HepG2 (cell line): ENCODE measurements around the gene CSTPP1. TPM values are rescaled to one million over a fixed set of nuclear protein-coding genes. Genes with fewer than 3 reads are reported as not detected.
"Not testable (repeated sequence)": the region's sequence is repeated elsewhere in the genome, so short reads cannot be mapped to it uniquely, and the experiment has no call there.

Source experiments
- ATAC-seq: fragments of 200-7000 bp; cut with Tn5 transposase; 3 replicates; pipeline ENCODE4 v1.9.1; 2020; ENCODE audit warnings: mild to moderate bottlenecking, moderate library complexity
- BruUV-seq: library from RNA; stranded (reverse); fragments of 400-500 nt; replicated peaks from 2 replicates; lab custom pipeline; 2021; lab: Mats Ljungman, UMichigan
- CTCF ChIA-PET: fragments of 300-600 bp; formaldehyde crosslinking; extraction: SDS; loops from one replicate; lab custom pipeline; 2021; ENCODE audit warnings: low total read pairs, inconsistent platforms, low intra/inter-chr PET ratio; lab: Yijun Ruan, JAX
- POLR2A ChIA-PET: fragments of 350-600 bp; sonication (Branson Sonifier 250); formaldehyde crosslinking; loops from one replicate; lab custom pipeline; 2020; ENCODE audit warnings: antibody characterized with exemption, inconsistent platforms; lab: Yijun Ruan, JAX
- DNase-seq: peaks from one replicate; pipeline ENCODE4 v3.0.0-alpha.2; 2015; ENCODE audit warnings: low spot score
- FAIRE-seq: peaks from 3 replicates; lab custom pipeline; 2011; peaks lifted over from hg19 to GRCh38; lab: Jason Lieb, UNC
- H2AFZ ChIP-seq: one replicate; pipeline ENCODE4 v1.6.1; 2011; ENCODE audit warnings: low read length, inconsistent platforms
- H3K27ac ChIP-seq: fragments of 300-600 bp; 3 replicates; pipeline ENCODE4 v1.8.0; 2011; ENCODE audit warnings: mixed run types, mild to moderate bottlenecking, mixed read lengths, low read length, inconsistent platforms; ENCODE audit not compliant: insufficient read depth; ENCODE audit errors: extremely low read length
- H3K27me3 ChIP-seq, 2 experiments: fragments of 200-600 bp in 1 of 2; 2 replicates in 1 of 2; 3 replicates in 1 of 2; pipeline versions ENCODE4 v1.6.0 to v1.8.0; 2011; ENCODE audit warnings: low read length in 2 of 2, mild to moderate bottlenecking in 2 of 2, moderate library complexity in 2 of 2, inconsistent platforms in 1 of 2; ENCODE audit not compliant: insufficient read depth in 2 of 2, control insufficient read depth in 1 of 2
- H3K36me3 ChIP-seq, 2 experiments: fragments of 200-600 bp in 1 of 2; replicated peaks in 1 of 2; 2 replicates in 1 of 2; 3 replicates in 1 of 2; pipeline versions ENCODE4 v1.5.1 to v1.8.0; 2011; ENCODE audit warnings: low read length in 2 of 2, inconsistent platforms in 1 of 2; ENCODE audit not compliant: insufficient read depth in 2 of 2, control insufficient read depth in 1 of 2
- H3K4me1 ChIP-seq: 2 replicates; pipeline ENCODE4 v1.5.1; 2012; ENCODE audit warnings: low read length, inconsistent platforms; ENCODE audit not compliant: insufficient read depth
- H3K4me2 ChIP-seq: 2 replicates; pipeline ENCODE4 v1.6.0; 2011; ENCODE audit warnings: low read depth, low read length, inconsistent platforms
- H3K4me3 ChIP-seq, 3 experiments: fragments of 200-600 bp in 1 of 3; sonication (generic), shearing (Covaris generic) in 1 of 3; replicated peaks in 1 of 3; 2 replicates each; pipeline ENCODE4 v1.5.1; 2011 to 2016; ENCODE audit warnings: low read length in 3 of 3, inconsistent platforms in 2 of 3, low read depth in 2 of 3, mild to moderate bottlenecking in 2 of 3, control low read depth in 1 of 3, mixed read lengths in 1 of 3; ENCODE audit not compliant: insufficient read depth in 1 of 3
- H3K79me2 ChIP-seq: one replicate; pipeline ENCODE4 v1.6.1; 2011; ENCODE audit warnings: low read length, inconsistent platforms; ENCODE audit not compliant: insufficient read depth
- H3K9ac ChIP-seq: 2 replicates; pipeline ENCODE4 v1.6.0; 2011; ENCODE audit warnings: mild to moderate bottlenecking, low read depth, low read length, inconsistent platforms; ENCODE audit not compliant: insufficient read depth
- H3K9me3 ChIP-seq: 2 replicates; pipeline ENCODE4 v1.5.1; 2012; ENCODE audit warnings: mild to moderate bottlenecking, low read length
- H4K20me1 ChIP-seq: 2 replicates; pipeline ENCODE4 v1.6.0; 2011; ENCODE audit warnings: inconsistent platforms, mild to moderate bottlenecking, low read length, moderate library complexity; ENCODE audit not compliant: insufficient read depth
- EZH2 ChIP-seq: conservative IDR thresholded peaks from 2 replicates; pipeline ENCODE4 v1.6.1; 2012; ENCODE audit warnings: mild to moderate bottlenecking, low read depth, low read length, moderate library complexity
- SALL1 ChIP-seq: sonication (generic); formaldehyde crosslinking; IDR thresholded peaks from 2 replicates; pipeline ENCODE4 v1.8.0; 2022; ENCODE audit warnings: mild to moderate bottlenecking, missing genetic modification reagents
- ZNF264 ChIP-seq: sonication (generic); formaldehyde crosslinking; IDR thresholded peaks from 2 replicates; pipeline ENCODE4 v1.4.0; 2020; ENCODE audit warnings: missing genetic modification reagents
- ZNF431 ChIP-seq: sonication (generic); formaldehyde crosslinking; IDR thresholded peaks from 2 replicates; pipeline ENCODE4 v1.9.0; 2022; ENCODE audit warnings: missing genetic modification reagents, low read depth, mild to moderate bottlenecking, borderline replicate concordance
- ZNF670 ChIP-seq: sonication (generic); formaldehyde crosslinking; IDR thresholded peaks from 2 replicates; pipeline ENCODE4 v1.8.0; 2022; ENCODE audit warnings: mild to moderate bottlenecking, missing genetic modification reagents, borderline replicate concordance
- ZSCAN29 ChIP-seq: sonication (generic); formaldehyde crosslinking; conservative IDR thresholded peaks from 2 replicates; pipeline ENCODE4 v1.4.0; 2020; ENCODE audit warnings: mild to moderate bottlenecking, missing genetic modification reagents
- WGBS: methylation state at CpG from one replicate; pipeline ENCODE4 v1.1.6; 2017; ENCODE audit warnings: low lambda C conversion rate; 5-methylcytosine and 5-hydroxymethylcytosine counted together
- in situ Hi-C: cut with HindIII; loops from 2 replicates; pipeline ENCODE4 v1.10.0; 2017; ENCODE audit warnings: low pct_unique_long_range_greater_than_20kb; ENCODE audit not compliant: extremely low pct_ligation_motif_present
- intact Hi-C: fragments of 100-400 bp; cut with micrococcal nuclease; formaldehyde crosslinking; loops from one replicate; pipeline ENCODE4 v1.10.0; 2022; ENCODE audit not compliant: unreplicated experiment
- polyA plus RNA-seq, 8 experiments: library from polyadenylated mRNA; depleted of rRNA in 3 of 8; stranded (reverse) in 7 of 8; unstranded in 1 of 8; fragments of >200 nt; fragmentation: Illumina TruSeq in 4 of 8; extraction: Trizol in 4 of 8; gene quantifications; 2 replicates each; pipeline versions ENCODE4 v1.2.1 to v1.2.3, GENCODE V29; 2011 to 2016; ENCODE audit warnings: low read depth in 4 of 8, missing spikeins in 1 of 8, mixed read lengths in 1 of 8; ENCODE audit not compliant: insufficient read depth in 1 of 8
- total RNA-seq, 5 experiments: library from RNA; depleted of rRNA; stranded (reverse); fragments of >200 nt; fragmentation: Illumina TruSeq; extraction: Trizol; gene quantifications; 2 replicates each; pipeline ENCODE4 v1.2.3, GENCODE V29; 2016; ENCODE audit warnings: low read depth in 1 of 5

Gene CSTPP1
- total and polyA plus RNA-seq, 2 of the 13 experiments (the other 11 are each of a cell fraction or from before 2014, with no cell fraction given), result 12.3 to 14.6 TPM

- TF ChIP-seq ZNF264 (CRISPR knock-in tag) (no peak), ZNF670 (CRISPR knock-in tag) (no peak), EZH2 (no peak), ZSCAN29 (CRISPR knock-in tag) (no peak), ZNF431 (no peak)
- no peaks in the 10 kb centered on the region for H3K9me3 ChIP-seq
- FAIRE-seq (no peak), ATAC-seq (no peak), DNase-seq (peak; percentile 29)
- no peak overlapping the region for H2AFZ ChIP-seq
- in situ Hi-C loops, result no loop called here
- H3K79me2 ChIP-seq, result peaks cover 7% of the 10 kb centered on the region
- no TSS peak for BruUV-seq
- ChIA-PET CTCF (interaction anchor here (1.9 kb wide), 1 partner anchor 232 kb away, joined by 15 read pairs; no protein-coding TSS in a partner anchor), POLR2A (no interaction called here)
- no peaks in the 10 kb centered on the region for H3K36me3 ChIP-seq
- peaks cover 35% of the 10 kb centered on the region for H3K4me1 ChIP-seq
- no peak overlapping the region for H3K9ac ChIP-seq
- no peaks in the 10 kb centered on the region for H4K20me1 ChIP-seq
- WGBS, result 14% methylated on average over 4 of the region's 4 CpGs
- no peak overlapping the region for H3K4me3 ChIP-seq
- H3K27ac ChIP-seq, result no peak overlapping the region
- intact Hi-C loops, result no loop called here
- H3K4me2 ChIP-seq, result 0 out of 2 replicates have a peak overlapping the region, but pooled peaks have one; percentile 10
- peaks cover 2 to 7% of the 10 kb centered on the region in 2 experiments; a peak in 1 of 5 replicates for H3K27me3 ChIP-seq
These were observed 15.8 kb upstream of the CSTPP1 start for GRCh38 chr11:46920755-46921154.

GRCh38 chr11:46927928-46928327, 8.6 kb upstream of the CSTPP1 start:
- H3K36me3 ChIP-seq, in situ Hi-C loops, H3K27me3 ChIP-seq, H3K9ac ChIP-seq, FAIRE-seq, DNase-seq, H4K20me1 ChIP-seq, CTCF ChIA-PET, H2AFZ ChIP-seq, intact Hi-C loops, H3K79me2 ChIP-seq, ATAC-seq, H3K9me3 ChIP-seq, H3K27ac ChIP-seq, H3K4me2 ChIP-seq, H3K4me3 ChIP-seq, BruUV-seq: not testable (repeated sequence)
- POLR2A ChIA-PET, result interaction anchor here (1.0 kb wide), 1 partner anchor 11 kb away, joined by 3 read pairs; no protein-coding TSS in a partner anchor
- WGBS, result 46% methylated on average over 2 of the region's 4 CpGs
- 0 out of 2 replicates have a peak, but pooled peaks have one; percentile 3 for TF ChIP-seq SALL1 (CRISPR knock-in tag)
- peaks cover 20% of the 10 kb centered on the region for H3K4me1 ChIP-seq
